CD4-positive, alpha-beta T cell treated with Interleukin-1 beta for 1 hour (primary cell): ENCODE data around the gene BRF1.

Source experiments
- DNase-seq, 2 donors: peaks; one replicate each; pipeline ENCODE4 v3.0.0-alpha.2; 2020 to 2022

Gene BRF1

DNA sequence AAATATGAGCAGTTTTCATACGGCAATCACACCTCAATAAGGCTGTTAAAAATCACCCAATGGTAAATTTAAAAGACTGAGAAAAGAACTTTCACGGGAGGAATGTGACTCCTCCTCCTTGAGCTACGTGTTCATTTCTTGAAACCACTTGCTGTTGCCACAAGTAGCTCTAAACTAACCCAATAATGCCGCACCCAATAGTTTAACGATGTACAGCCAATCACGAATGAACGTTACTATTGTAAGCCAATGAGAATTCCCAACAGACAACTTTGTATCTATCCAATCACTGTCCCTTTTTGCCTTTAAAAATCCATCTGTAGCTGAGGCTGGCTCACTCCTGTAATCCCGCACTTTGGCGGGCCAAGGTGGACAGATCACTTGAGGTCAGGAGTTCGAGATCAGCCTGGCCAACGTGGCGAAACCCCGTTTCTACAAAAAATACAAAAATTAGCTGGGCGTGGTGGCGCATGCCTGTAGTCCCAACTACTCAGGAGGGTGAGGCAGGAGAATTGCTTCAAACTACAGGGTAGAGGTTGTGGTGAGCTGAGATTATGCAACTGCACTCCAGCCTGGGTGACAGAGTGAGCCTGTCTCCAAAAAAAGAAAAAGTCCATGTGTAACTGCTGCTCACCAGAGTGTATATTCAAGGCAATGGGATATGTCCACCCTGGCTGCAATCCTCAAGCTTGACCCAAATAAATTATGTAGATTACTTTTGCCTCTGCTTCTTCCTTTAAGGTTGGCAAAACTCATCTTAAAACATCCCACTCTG, 76.8 kb downstream of the BRF1 start:
- no peak for DNase-seq

DNA sequence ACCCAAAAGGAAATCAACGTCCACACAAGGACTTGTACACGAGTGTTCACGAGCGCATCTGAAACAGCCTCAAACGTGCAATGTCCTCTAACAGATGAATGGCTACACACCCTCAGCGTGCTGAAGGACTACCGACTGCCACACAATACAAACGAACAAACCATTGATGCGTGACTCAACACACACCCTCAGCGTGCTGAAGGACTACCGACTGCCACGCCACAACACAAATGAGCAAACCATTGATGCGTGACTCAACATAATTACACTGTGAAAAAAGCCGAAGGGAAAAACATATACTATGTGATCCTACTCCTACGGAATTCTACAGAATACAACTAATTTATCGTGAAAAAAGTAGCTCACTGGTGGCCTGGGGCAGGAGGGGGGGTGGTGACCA, 77.5 kb downstream of the BRF1 start:
- DNase-seq: no peak

DNA sequence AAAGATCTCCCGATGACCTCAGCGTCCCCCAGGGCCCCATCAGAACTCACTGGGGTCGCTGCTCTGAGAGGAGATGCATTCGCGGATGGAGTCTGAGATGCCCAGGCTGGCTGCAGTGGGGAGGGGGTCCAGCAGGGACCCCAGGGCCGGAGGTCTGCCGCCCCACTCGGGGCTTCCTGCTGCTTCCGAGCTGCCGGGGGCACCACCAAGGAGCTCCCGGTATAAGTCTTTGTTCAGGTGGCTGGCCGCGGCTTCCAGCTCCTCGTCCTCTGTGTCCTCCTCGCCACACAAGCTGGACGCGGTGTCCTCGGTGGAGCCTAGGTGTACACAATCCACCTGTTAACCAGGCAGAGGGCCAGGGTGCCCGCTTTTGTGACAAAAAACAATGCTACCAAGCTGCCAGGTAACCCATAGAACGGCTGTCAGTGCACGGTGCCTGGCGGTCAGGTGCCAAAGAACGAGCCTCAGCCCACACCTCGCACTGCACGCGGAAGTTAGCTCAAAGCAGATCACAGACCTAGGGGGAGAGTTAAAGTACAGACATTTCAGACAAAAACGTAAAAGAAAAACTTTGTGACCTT, 79.1 kb downstream of the BRF1 start:
- DNase-seq: no peak

DNA sequence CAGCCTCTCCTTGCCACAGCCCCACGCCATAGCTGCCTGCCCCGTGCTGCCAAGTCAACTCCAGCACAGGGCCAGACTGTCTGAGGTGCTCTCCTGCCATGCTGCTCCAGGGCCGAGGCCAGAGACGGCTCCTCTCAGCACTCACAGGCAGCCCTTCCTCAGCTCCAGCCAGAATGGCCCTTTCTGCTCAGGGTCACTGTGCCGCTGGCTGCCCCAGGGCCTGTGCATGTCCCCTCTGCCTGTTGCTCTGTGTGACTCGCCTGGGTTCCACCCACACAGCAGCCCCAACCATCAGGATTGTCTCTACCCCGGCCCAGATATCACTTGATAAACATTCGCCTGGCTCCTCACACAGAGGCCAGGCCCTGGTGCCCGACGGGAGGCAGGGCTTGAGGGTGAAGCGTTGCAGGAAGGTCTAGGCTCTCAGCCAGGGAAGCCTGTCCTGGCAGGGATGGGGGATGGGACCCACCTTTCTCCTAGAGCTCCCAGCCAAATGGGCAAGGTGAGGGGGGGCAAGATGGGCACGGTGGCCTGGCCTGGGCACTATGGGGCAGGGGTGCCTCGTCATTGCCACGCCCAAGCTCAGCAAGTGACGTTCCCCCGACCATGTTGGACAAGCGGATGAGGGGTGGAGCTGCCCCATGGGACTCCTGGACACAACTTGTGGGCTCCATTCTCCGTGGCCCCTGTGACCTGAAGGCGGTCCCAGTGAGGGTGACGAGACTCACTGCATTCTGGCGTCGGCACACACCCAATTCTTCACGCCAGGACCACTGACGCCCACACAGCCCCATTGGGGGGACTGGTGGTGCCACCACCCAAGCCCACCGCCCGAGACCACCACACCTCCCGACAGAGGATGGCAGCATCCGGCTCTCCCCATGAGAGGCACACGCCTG, 79.9 kb downstream of the BRF1 start:
- no peak for DNase-seq

DNA sequence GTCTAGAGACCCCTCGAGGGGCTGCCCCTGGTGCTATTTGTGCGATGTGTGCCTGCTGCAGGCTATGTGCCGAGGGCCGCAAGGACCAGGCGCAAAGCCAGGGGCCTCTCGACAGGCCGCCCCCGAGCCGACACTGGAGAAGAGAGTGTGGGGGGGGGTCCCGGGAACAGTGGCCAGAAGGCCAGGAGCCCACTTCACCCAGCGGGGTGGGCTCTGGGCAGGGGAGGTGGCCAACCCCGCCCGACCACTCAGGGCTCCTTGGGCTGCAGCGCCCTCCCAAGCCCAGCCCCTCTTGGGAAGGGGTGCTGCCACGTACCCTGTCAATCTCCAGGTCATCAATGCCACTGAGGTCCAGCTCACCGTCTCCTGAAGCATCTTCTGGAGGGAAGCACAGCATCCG, 81.0 kb downstream of the BRF1 start:
- no peak for DNase-seq

DNA sequence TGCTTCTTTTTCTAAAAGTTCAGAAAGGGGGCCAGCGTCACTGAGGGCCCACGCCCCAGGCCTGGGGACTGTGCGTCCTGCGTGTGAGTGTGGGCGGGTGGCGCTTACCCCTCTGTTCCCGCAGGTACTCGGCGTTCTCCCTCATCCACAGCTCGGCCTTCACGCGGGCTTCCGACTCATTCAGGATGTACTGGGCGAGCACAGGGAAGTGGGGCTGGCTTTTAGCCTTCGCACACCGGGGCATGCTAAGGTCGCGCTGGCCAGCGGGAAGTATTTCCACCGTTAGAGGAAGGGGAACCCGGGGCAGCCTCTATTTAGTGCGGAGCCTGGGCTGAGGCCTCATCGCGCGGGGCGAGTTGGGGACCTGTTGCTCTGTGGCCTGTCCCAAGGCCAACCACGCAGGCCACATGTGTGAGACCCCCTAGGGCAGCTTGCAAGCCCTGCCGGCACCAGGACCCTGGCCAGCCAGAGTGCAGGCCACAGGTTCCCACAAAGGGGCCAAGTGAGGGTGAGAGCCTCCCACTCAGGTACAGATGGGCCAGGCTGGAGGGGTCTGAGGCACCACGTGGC, 81.7 kb downstream of the BRF1 start:
- DNase-seq: no peak

DNA sequence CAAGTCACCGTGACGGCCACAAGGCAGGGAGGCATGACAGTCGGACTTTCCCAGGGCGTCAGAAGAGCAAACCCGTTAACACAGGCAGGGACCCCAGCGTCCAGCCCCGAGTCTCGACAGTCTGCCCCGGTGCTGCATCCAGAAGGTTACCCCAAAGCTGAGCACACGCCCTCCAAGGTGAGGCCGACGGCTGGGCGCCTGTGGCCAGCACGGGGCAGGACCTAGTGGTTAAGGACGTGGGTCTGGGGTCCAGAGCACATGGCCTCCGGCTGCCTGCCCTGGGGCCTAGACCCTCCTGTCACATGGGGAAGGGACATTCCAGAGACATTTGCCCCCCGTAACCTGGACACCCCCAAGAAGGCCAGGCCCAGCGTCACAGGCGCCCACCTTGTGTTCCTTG, 82.2 kb downstream of the BRF1 start:
- no peak for DNase-seq

DNA sequence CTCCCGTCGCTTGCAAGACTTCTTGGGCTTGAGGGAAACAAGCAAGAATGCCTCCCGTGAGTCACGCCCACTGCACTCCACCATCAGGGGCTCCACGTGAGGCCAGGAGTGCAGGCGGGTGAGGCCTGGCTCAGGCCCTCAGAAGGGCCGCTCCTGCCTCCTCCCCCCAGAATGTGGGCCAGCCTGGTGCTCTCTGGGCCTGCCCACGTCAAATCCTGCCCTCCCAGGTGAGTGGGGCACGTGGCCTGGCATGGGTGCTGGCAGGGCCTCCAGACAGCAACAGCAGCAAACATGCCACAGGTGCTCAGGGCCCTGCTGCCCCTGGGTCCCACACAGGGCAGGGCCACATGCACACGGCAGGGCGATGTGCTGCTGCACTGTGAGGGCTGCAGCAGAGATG, 83.0 kb downstream of the BRF1 start:
- DNase-seq: no peak

DNA sequence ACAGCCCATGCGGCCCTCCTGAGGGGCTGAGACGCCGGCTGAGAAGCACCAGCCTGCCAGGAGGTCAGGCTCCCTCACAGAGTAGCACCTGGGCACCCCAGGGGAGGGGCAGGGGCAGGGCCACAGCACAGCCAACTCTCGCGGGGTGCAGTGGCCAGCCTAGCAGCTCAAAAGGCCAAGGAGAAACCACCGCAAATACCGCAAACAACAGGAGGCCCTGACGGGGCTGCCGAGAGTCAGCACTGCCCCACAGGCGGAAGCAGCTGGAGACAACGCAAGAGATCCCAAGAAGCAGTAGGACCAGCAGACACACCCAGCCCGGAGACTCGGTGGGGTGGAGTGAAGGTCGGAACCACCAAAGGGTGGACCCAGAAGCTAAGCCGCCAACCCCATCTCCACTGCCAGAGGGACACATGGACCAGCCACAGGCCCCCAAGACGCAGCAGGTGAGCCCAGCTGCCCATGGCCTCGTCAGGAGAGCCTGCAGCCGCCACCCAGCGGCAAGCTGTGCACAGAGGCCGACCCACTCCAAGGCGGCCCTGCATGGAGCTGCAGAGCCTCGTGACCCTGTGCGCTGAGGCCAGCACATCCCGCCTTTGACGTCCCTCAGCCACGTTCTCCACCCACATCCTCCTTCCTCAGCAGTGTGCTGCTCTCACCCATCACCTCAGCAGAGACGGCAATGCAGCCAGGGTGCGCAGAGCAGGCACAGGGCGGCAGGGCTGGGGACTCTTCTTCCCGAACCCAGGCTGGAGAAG, 84.1 kb downstream of the BRF1 start:
- no peak for DNase-seq

DNA sequence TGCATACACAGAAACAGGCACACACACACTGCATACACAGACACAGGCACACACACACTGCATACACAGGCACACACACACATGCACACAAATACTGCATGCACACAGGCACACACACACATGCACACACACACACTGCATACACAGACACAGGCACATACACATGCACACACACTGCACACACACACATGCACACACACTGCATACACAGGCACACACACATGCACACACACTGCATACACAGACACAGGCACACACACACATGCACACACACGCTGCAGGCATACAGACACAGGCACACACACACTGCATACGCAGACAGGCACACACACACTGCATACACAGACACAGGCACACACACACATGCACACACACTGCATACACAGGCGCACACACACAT, 85.2 kb downstream of the BRF1 start:
- no peak for DNase-seq

- DNase-seq: no peak
These were observed 86.4 kb downstream of the BRF1 start for GRCh38 chr14:105214324-105214915.

- no peak for DNase-seq
These were observed 87.4 kb downstream of the BRF1 start for GRCh38 chr14:105213361-105213760.

GRCh38 chr14:105212541-105213300, 88.1 kb downstream of the BRF1 start:
- no peak for DNase-seq

DNA sequence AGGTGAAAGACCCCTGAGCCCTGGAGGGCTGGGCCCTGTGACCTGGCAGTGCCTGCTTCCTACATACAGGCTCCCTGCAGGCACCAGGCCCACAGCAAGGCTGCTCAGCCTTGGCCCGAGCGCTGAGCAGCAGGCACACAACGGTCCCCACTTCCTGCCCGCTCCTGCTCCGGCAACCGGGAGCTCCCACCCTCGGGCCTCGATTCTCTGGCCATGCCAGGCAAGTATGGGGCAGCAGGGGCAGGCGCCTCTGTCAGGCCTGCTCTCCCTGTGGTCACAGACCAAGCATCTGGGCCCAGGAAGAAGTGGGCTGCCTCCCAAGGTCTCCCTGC, 89.1 kb downstream of the BRF1 start:
- DNase-seq: no peak

GRCh38 chr14:105211086-105211757, 89.6 kb downstream of the BRF1 start:
- no peak for DNase-seq

DNA sequence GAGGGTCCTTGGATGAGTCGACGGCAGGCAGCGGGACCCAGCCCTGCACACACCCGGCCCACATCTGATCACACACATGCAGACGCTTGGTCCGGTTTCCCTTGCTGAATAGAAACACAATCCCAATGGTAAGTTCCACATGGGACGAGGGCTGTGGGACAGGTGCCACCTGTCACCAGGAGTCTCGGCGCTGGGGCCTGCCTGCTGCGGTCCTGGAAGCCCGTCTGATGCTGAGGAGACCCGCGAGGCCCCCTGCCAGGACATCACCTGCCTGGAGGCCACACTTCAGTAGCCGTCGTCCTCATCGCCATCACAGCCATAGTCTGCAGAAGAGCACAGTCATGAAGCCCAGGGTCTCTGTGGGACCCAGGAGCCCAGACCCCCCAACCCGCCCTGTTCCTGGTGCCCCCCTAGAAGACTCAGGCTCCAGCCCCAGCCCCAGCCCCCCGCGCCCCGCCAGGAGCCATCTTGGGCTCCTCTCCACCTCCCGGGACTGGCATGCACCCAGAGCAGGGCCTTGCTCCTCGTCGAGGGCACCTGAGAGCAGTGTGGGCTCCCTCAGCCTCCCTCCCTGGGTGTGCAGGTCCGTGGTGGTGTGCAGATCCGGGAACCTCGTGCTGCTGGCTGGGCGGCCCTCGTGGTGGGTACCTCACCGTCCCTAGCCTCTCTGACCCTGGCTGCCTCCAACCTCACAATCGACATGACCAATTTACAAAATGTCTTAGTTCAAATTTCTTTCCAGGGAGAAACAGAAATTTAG, 90.4 kb downstream of the BRF1 start:
- DNase-seq: no peak

DNA sequence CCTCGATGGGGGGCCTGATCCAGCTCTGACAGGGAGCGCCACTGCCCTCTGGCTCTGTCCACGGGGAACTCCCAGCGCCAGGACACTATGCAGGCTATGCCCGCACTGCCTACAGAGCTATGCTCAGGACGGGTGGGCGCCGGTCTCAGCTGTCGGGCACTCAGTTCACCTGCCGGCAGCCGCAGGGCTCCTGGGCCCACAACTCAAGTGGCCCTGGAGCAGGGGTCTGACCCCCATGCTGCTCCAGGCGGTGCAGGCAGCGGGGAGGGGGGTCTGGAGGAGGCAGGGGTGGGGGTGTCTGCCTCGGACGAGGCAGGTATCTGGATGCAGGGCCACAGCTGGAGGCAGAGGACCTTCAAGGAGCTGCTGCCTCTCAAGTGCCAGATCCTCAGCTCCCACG, 91.2 kb downstream of the BRF1 start:
- no peak for DNase-seq

DNA sequence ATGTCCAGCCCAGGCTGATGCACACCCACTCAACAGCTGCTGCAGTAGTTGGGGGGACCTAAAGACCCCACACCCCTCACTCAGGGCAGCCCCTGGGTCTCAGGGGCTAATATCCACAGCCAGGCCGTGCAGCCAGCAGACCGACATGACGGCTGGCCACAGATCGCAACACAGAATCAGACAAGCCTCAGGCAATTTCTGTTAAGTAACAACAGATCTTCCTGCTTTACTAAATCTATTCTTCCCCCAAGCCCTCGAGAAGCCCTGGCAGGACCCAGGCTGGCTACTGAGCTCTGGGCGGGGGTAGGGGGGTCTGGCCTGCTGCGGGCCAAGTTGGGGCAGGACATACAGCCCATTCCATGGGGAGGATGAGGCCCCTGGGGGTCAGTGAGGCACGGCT, 91.7 kb downstream of the BRF1 start:
- no peak for DNase-seq

DNA sequence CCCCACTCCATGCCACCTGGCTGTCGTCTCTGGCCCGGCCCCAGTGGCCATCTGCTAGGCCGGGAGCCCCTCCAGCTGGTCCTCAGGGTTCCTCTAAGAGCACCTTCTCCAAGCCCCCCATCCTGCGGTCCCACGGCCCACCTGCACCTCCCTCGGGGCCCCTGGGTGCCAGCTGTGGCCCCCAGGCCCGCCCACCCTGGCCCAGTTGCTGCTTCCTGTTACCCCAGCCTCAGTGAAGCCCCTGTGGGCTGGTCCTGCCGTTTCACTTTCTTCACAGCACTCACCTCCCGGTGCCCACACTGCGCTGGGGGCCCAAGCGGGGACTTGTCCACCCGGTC, 92.1 kb downstream of the BRF1 start:
- no peak for DNase-seq

GRCh38 chr14:105207996-105208737, 92.6 kb downstream of the BRF1 start:
- no peak for DNase-seq
